HG03095 (cell line): ENCODE data around the gene GPR33.
"Not testable (repeated sequence)": the region's sequence is repeated elsewhere in the genome, so short reads cannot be mapped to it uniquely, and the experiment has no call there.

Experiments used
- ATAC-seq: cut with Tn5 transposase; IDR thresholded peaks from one replicate; pipeline ENCODE4 v1.9.1; 2021; ENCODE audit warnings: moderate library complexity; ENCODE audit not compliant: unreplicated experiment

The GPR33 gene

DNA sequence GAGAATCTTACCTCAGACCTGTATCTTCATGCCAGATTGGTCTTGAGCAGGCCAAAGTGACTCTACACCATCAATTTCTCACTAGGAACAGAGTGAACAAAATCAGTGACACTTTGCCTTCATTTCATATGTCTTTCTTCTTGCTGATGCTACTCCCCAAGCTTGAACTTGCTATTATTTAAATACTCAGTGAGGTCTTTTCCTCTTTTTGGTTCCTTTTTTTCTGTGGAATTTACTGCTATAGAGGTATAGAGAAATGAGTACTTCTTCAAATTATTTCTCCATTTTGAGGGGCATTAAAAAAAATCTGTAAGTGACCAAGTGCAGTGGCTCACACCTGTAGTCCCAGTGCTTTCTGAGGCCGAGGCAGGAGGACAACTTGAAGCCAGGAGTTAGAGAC, at the start of gene GPR33:
GPR33 (minus strand) TSS at position 154 of the 400 bp plus-strand sequence. CDS start 4,074 bp downstream, outside the sequence.
- ATAC-seq, result no peak

- no peak for ATAC-seq
Measured at GRCh38 chr14:31536201-31536960, 48.5 kb upstream of the GPR33 start.

DNA sequence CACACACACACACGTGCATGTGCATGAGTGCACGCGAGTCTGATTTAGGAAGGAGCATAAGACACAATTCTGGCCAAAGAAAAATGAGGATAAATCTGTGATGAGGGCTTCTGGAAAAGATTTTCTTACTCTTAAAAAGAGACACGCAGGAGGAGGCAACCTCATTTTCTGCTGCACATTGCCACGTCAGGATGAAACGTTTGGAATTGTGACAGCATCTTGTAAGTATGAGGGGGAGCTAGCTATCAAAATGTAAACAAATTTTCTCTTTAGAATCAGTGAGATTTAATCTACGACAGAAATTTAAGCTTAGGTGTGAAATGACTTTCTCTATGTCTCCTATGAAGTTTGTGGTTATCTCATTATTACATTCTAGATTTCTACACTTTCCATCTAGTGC, 42.3 kb upstream of the GPR33 start:
- ATAC-seq, result no peak

- ATAC-seq, result no peak
Measured at GRCh38 chr14:31529053-31529452, 41.2 kb upstream of the GPR33 start.

- no peak for ATAC-seq
Measured at GRCh38 chr14:31527546-31527945, 39.7 kb upstream of the GPR33 start.

- no peak for ATAC-seq
Measured at GRCh38 chr14:31527087-31527486, 39.2 kb upstream of the GPR33 start.

DNA sequence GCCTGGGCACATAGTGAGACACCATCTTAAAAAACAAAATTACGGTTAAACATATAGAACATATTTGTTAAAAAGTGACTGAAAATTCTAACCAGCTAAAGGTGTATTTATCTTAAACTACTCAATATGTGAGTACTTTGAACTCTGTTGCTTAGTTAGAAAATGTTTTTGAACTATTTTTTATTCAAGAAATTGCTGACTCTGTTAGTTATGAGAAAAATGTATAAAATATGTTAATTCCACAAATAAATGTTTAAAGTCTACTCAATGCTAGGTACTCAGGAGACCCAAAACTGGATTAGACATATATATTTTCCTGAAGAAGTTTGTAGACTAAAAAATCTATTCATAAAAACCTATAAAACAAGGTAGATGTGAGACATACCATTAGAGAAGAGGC, 23.0 kb upstream of the GPR33 start:
- ATAC-seq, result no peak

DNA sequence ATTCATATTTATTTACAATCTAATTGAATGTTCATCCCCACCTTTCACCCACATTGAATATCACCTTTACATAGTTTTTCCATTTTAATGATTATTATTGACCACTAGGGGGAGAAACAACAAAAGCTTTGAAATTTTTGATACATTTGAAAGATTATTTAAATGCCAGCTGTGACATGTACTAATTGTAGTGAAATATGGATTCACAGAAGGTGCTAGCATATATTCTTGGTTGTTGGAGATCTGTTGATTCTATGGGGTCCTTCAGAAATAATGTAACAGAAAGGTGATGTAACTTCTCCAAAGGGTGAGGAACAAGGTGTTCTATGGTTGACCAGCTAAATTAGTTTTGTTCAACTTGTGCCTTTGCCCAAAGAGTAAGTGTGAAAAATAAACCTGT, 22.4 kb upstream of the GPR33 start:
- ATAC-seq, result no peak

DNA sequence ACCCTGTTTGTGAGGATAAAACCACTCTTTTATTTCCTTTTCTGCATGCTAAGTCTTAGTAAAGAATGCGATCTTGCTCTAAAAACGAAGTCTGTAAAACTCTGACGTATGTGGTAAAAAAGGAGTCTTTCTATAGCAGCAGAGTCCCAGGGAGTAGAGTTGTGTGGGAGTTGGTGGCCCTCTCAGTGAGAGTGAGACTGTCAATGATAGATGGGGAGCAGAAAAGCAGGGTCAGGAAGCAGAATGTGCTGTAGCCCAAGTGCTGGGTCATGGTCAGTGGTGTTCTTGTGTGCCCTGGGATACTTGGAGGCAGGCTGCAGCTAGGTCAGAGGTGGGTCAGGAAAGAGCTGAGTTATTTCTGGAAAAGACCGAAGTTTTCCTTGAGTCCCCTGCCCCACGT, 20.3 kb upstream of the GPR33 start:
- ATAC-seq, result no peak

DNA sequence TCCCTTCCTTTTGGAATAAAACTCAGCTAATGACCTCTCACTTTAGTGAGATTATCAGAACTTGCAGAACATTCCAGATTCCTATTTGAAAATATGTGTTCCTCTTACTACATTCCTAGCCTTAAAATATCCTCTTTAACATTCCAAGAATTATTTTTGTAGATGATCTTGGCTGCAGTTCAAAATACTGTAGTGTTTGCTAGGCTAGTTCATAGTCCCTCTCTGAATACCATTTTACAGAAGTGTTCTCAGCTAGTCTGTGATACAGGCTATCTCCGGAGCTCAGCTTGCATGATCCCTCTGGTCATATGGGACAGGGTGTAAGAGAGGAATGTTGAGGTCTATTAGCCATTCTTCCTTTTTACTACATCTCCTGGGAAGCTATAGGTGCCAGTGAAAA, 17.6 kb upstream of the GPR33 start:
- ATAC-seq, result no peak

GRCh38 chr14:31501870-31502269, 14.0 kb upstream of the GPR33 start:
- ATAC-seq, result no peak

DNA sequence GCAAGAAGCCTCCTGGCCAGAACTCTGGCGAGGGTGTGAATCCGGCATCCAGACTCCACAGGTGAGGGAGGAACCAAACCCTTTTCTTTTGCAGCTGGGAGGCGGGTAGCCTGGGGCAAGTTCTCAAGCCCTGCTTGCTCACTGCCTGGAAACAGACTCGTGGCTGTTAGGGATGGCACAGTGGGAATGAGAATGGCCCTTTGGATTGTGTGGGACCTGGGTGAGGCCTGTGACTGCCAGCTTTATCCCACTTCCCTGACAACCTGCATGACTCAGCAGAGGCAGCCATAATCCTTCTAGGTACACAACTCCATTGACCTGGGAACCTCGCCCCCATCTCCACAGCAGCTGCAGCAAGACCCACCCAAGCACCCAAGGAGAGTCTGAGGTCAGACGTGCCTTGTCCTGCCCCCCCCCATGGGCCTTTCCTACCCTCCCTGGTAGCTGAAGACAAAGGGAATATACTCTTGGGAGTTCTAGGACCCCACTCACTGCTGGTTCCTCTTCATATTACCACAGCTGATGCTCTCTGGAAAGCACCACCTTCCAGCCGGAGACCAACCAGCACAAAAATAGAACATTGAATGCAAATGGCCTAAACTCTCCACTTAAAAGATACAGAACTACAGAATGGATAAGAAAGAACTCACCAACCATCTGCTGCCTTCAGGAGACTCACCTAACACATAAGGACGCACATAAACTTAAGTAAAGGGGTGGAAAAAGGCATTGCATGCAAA, 5.1 kb upstream of the GPR33 start:
- no peak for ATAC-seq

DNA sequence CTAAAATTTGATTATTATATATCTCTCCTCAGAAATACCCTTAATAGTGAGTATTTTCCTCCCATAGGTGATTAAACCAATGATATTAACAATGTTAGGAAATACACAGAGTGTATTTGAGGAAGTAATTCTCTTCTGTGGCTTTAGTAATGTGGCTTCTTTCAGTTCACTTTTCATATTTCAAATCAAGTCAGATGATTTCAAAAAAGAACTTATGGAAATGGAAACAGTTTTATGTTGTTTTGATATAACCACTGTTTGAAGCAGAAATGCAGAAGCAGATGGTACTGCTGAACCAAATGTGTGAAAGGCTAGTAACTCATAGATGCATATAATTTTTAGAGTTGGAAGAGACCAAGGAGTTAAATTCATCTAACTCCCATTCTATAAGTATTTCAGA, 1.9 kb upstream of the GPR33 start:
- ATAC-seq, result no peak

- no peak for ATAC-seq
Measured at GRCh38 chr14:31486764-31487163, 1.1 kb downstream of the GPR33 start.

GRCh38 chr14:31484754-31485153, 3.1 kb downstream of the GPR33 start:
- ATAC-seq, result no peak

DNA sequence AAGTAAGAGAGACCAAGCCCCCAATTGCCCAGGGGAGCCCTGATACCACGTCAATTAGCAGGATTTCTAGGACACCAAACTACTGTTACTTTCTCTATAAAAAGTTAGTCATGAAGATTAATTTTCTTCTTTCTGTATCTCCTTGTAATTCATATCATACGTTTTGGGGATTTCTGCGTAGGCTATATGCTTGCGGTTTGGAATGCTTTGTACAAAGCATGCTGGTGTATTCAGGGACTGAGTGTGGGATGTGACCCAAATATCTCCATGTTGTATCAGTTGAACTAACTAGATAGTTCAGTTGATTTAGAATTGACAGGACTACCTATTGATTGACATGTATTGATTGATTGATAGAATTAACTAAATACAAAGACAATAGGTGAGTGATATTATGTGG, 7.7 kb downstream of the GPR33 start:
- no peak for ATAC-seq

DNA sequence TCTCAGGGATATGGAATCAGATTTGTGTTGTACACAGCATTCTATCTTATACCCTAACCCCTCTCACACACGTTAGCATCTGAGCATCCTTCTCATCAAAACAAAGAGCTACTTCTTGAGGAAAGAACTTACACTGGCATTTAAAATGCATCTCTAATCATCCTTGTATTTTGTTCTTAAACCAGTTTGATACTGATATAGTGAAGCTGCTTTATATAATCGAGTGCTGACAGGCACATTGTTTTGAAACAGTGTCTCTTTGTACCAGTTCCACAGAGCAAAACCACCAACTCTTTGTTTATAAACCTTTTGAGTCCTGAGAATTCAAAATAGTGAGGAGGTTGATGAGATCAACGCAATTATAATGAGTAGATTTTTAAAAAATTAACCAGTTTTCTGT, 8.8 kb downstream of the GPR33 start:
- ATAC-seq, result no peak

GRCh38 chr14:31477248-31477647, 10.6 kb downstream of the GPR33 start:
- ATAC-seq, result no peak

DNA sequence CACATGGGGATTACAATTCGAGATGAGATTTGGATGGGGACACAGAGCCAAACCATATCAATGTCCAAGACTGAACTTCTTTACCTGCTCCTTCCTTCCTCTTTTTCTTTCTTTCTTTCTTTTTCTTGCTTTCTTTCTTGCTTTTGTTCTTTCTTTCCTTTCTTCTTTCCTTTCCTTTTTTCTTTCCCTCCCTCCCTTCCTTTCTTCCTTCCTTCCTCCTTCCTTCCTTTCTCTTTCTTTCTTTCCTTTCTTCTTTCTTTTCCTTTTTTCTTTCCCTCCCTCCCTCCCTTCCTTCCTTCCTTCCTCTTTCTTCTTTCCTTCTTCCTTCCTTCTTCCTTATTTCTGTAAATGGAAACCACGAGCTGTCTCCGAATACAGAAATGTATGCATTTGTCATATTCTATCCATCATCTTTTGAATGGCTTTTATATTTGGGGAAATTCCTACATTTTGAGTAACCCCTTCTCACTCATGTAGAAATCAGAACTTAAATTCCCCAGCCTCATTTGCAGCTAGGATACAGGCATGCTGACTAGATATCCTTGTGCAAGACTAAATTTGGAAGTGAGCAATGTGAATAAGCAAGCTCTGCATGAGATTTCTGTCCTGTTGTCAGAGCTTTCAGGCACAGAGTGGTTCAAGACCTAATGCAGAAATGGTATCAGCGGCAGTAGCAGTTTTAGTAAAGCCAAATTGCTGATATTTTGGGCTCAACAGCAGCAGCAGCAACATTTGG, 11.5 kb downstream of the GPR33 start:
- no peak for ATAC-seq

DNA sequence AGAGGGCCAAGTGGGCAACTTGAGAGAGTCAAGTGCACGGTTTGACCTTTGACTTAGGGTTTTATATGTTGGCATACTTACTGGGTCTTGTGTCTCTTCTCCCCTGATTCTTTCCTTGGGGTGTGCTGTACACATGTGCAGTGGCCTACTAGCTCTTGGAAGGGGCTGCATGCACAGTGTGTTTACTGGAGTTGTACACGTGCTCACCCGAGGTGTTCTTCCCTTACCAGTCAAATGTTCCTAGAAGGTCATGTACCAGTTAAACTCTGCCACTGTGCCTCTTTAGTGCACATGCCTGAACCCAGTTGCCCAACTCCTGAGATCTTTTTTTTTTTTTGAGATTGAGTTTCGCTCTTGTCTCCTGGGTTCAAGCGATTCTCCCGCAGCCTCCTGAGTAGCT, 21.3 kb downstream of the GPR33 start:
- no peak for ATAC-seq

- ATAC-seq, result no peak
Measured at GRCh38 chr14:31465111-31465510, 22.7 kb downstream of the GPR33 start.

DNA sequence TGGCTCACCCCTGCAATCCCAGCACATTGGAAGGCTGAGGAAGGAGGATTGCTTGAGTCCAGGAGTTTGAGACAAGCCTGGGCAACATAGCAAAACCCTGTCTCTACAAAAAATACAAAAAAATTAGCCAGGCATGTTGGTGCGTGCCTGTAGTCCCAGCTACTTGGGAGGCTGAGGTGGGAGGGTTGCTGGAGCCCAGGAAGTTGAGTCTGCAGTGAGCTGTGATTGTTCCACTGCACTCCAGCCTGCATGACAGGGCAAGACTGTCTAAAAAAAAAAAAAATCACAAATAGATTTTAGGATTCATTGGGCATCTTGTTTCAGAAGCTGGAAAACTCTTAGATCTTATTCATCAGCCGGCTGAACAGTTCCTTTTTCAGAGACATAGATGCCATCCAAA, 25.4 kb downstream of the GPR33 start:
- not testable (repeated sequence) for ATAC-seq
